HEK293T (cell line): ENCODE data around the gene JARID2.

Source experiments
- BHLHE40 ChIP-seq: fragments of 450-650 bp; IDR thresholded peaks from 2 replicates; pipeline ENCODE4 v1.6.1; 2016; ENCODE audit warnings: mild to moderate bottlenecking, moderate library complexity, borderline replicate concordance
- CTBP1 ChIP-seq: fragments of 450-650 bp; IDR thresholded peaks from 2 replicates; pipeline ENCODE4 v1.6.1; 2016; ENCODE audit warnings: borderline replicate concordance
- FOXK2 ChIP-seq: fragments of 450-650 bp; IDR thresholded peaks from 2 replicates; pipeline ENCODE4 v1.6.1; 2016; ENCODE audit warnings: mild to moderate bottlenecking
- NFRKB ChIP-seq: fragments of 450-650 bp; IDR thresholded peaks from 2 replicates; pipeline ENCODE4 v1.6.1; 2016; ENCODE audit warnings: mild to moderate bottlenecking, moderate library complexity
- SP1 ChIP-seq: fragments of 450-650 bp; IDR thresholded peaks from 2 replicates; pipeline ENCODE4 v1.6.1; 2017
- TARDBP ChIP-seq: fragments of 450-650 bp; IDR thresholded peaks from 2 replicates; pipeline ENCODE4 v1.6.1; 2016
- ZNF384 ChIP-seq: fragments of 450-650 bp; IDR thresholded peaks from 2 replicates; pipeline ENCODE4 v1.6.1; 2016
- TF ChIP-seq, protein P1 (sequence below): fragments of 450-650 bp; IDR thresholded peaks from 2 replicates; pipeline ENCODE4 v1.6.1; 2016

DNA sequence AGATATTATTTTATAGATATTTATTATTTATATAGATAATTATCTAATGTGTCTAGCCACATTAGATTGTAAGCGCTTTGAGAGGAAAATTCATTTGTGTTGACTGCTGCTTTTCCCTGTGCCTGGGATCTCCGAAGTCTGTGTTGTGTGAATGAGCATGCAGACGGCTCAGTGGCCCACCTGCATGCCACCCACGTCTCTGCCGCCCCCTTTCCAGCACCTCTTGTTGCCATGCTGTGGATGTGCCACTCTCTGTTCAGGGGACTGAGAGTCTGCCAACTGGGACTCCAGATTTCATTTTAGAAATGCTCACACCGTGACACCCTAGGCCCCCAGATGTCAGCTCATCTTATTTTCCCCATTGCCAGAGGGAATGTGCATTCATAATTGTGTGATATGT lies 139.7 kb downstream of the JARID2 start:
- TF ChIP-seq TARDBP (no peak), CTBP1 (no peak), FOXK2 (no peak), BHLHE40 (no peak), ZNF384 (no peak), NFRKB (no peak), SP1 (no peak)
- TF ChIP-seq, protein P1, sequence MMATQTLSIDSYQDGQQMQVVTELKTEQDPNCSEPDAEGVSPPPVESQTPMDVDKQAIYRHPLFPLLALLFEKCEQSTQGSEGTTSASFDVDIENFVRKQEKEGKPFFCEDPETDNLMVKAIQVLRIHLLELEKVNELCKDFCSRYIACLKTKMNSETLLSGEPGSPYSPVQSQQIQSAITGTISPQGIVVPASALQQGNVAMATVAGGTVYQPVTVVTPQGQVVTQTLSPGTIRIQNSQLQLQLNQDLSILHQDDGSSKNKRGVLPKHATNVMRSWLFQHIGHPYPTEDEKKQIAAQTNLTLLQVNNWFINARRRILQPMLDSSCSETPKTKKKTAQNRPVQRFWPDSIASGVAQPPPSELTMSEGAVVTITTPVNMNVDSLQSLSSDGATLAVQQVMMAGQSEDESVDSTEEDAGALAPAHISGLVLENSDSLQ = no peak
